Omental fat pad (tissue), 4 donors: Measurements from ENCODE around the gene PLG. TPM values are rescaled to one million over a fixed set of nuclear protein-coding genes. Genes with fewer than 3 reads are reported as not detected.
"Not testable (repeated sequence)": the region's sequence is repeated elsewhere in the genome, so short reads cannot be mapped to it uniquely, and the experiment has no call there.

Experiments used
- ATAC-seq: fragments of 150-250 bp; one replicate; pipeline ENCODE4 v1.9.1; 2016; ENCODE audit warnings: mild to moderate bottlenecking, moderate library complexity; ENCODE audit not compliant: low FRiP score
- DNase-seq: peaks from one replicate; pipeline ENCODE4 v3.0.0-alpha.2; 2019; ENCODE audit warnings: low spot score
- CTCF ChIP-seq, 3 donors: fragments of 450-650 bp; IDR thresholded peaks; one replicate each; pipeline ENCODE4 v1.5.1; 2016 to 2017; ENCODE audit warnings: antibody characterized with exemption in 3 of 3, mild to moderate bottlenecking in 3 of 3, moderate library complexity in 2 of 3
- total RNA-seq, 4 donors: library from RNA; depleted of rRNA; stranded (reverse); fragments of >200 nt; gene quantifications; one replicate each; pipeline ENCODE4 v1.1.0, GENCODE V29; 2016

The PLG gene
- total RNA-seq, 4 donors from 2014 or later = not detected

DNA sequence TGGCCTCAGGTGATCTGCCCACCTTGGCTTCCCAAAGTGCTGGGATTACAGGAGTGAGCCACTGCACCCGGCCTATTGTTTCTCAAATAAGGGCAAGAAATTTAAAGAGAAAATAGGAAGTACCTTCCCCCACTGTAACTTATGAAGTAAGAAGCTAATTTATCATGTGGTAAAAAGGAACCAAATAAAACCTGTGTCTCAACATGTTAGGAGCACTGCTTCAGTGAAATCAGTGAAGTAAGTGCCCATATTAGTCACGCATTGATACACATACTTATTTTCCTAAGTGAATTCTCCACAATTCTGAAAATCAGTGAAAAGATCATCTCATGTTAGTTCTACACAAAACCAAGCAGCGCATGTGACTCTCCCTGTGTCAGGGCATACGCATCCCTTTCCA, 23.8 kb upstream of the PLG start:
- no peak for TF ChIP-seq CTCF (IDR thresholded peaks at IDR 0.05)
- ATAC-seq (no peak), DNase-seq (no peak)

DNA sequence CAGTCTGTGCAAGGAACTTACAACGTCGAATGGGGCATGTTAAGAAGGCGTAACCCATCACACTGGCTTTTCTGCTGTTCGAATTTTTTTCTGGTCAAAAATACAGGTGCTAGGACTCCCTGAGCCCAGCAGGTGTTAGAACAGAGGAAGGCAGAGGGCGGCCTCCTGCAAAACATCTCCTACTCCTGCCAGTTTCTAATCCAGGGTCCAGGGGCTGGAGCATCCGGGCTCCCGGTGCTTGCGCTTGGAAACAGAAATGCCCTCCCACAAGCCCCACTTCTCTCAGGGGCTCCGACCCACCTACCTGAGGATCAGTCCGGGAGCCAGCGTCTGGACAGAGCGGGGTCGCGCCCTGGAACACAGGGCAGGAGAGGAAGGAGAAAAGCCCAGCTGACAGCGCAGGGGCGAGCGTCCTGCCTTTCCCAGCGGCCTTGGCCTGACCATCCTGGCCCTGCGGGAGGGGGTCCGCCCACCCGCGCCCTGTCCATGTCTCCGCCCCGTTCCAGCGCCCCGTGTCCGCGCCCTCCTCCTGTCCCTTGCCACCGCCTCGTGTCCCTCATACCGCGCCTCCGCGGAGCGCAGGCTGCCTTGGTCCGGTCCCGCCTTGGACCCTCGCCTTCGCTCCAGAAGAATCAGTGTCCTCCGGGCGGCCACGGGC, 23.2 kb upstream of the PLG start:
- no peak for TF ChIP-seq CTCF (IDR thresholded peaks at IDR 0.05)

GRCh38 chr6:160679402-160679769, 22.7 kb upstream of the PLG start:
- ATAC-seq (peak; percentile 75), DNase-seq (no peak)
- no peak for TF ChIP-seq CTCF (IDR thresholded peaks at IDR 0.05)

More for the DNA sequence above, 23.2 kb upstream of the PLG start:
- peak; percentile 28 for ATAC-seq
- DNase-seq = no peak

- ATAC-seq = not testable (repeated sequence)
These were observed 16.8 kb upstream of the PLG start for GRCh38 chr6:160685101-160685761.

DNA sequence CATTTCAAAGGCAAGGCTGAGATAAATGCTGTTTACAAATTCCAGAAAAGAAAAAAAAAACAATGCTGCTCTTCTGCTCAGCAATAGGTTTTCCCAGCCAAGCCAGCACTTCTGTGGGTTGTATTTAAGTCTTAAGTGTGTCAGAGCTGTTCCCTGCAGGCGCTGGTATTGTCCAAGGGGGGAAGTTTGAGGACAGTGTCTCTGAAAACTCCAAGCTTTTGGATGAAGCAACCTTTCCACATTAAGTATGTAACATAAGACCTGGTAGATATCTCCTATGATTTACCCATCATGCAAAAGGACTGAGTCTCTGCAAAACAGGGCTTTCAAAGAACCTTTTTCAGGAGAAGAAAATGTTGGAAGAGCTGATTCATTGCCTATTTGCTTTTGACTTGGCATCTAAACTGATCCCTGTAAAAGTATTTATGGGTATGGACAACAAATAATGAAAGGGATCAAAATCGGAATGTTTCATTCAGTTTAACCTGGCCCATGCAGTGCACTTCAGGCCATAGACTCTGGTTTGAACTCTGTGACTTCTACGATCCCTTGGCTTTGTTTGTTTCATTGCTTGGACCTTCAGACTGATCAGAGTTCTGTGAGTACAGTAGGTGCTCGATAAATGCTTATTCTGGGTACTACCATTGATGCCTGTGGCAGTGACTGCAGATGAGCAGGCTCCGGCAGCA, 16.1 kb upstream of the PLG start:
- no peak for TF ChIP-seq CTCF (IDR thresholded peaks at IDR 0.05)
- DNase-seq (no peak), ATAC-seq (no peak)

More at GRCh38 chr6:160685101-160685761, 16.8 kb upstream of the PLG start:
- not testable (repeated sequence) for DNase-seq

DNA sequence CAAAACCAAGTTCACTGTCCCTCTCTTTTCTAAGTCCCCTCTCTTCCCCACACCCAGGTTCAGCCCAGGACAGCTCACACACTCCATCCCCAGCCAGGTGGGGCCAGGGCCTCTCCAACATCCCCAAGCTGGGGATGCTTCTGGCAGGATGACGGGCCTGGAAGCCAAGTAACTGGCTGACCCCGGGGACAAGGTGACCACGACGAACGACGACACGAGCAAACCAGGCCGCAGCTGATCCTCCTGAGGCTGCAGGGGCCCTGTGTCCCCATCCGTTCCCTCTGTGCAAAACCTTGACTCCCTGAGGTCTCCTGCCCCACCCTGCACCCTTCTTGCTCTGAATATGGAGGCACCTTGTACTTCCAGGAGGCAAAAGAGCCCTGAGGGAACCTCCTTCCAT, 11.6 kb upstream of the PLG start:
- no peak for DNase-seq
- no peak for ATAC-seq
- no peak for TF ChIP-seq CTCF (IDR thresholded peaks at IDR 0.05)

DNA sequence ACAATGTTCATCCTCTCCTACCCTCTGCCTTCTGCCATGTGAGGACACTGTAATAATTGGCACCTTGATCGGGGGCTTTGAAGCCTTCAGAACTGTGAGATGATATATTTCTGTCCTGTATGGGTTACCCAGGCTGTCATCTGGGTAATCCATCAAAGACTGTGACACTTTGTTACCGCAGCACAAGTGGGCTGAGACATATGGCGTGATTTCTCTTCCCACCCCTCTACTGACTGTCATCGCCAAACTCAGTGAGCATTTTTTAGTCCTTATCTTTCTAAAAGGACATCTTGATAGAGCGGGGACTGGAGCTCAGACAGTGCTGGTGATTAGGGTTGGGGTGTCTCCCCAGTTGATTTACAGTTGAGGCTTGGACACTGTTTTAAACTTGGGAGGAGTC, 10.4 kb upstream of the PLG start:
- ATAC-seq = no peak
- no peak for TF ChIP-seq CTCF (IDR thresholded peaks at IDR 0.05)
- DNase-seq = no peak
